HG02798 (cell line): Measurements from ENCODE around the gene SPRTN.
"Not testable (repeated sequence)": the region's sequence is repeated elsewhere in the genome, so short reads cannot be mapped to it uniquely, and the experiment has no call there.

Experiments used
- ATAC-seq: cut with Tn5 transposase; IDR thresholded peaks from one replicate; pipeline ENCODE4 v1.9.1; 2021; ENCODE audit warnings: mild to moderate bottlenecking; ENCODE audit not compliant: unreplicated experiment, poor library complexity

SPRTN gene

GRCh38 chr1:231335663-231336602 is 2.2 kb upstream of the SPRTN start:
- no peak for ATAC-seq

GRCh38 chr1:231337043-231337471 is 1.0 kb upstream of the SPRTN start:
- peak; percentile 0 for ATAC-seq

- peak; percentile 81 for ATAC-seq
These were observed 422 bp upstream of the SPRTN start, which contains the start of gene EXOC8 for GRCh38 chr1:231337472-231338269. EXOC8 (minus strand) TSS chr1:231337852; CDS start chr1:231337745, 107 bp downstream.

- ATAC-seq = no peak
These were observed 2.4 kb downstream of the SPRTN start for GRCh38 chr1:231340328-231341013.

- no peak for ATAC-seq
These were observed 9.9 kb downstream of the SPRTN start for GRCh38 chr1:231347961-231348360.

GRCh38 chr1:231348442-231348841 is 10.3 kb downstream of the SPRTN start:
- ATAC-seq = no peak

GRCh38 chr1:231348856-231349255 is 10.8 kb downstream of the SPRTN start:
- ATAC-seq = not testable (repeated sequence)

GRCh38 chr1:231351816-231352215 is 13.7 kb downstream of the SPRTN start:
- ATAC-seq = no peak

GRCh38 chr1:231353086-231353485 is 15.0 kb downstream of the SPRTN start:
- ATAC-seq = no peak

GRCh38 chr1:231354330-231355020 is 16.4 kb downstream of the SPRTN start:
- no peak for ATAC-seq

GRCh38 chr1:231355171-231355570 is 17.1 kb downstream of the SPRTN start:
- ATAC-seq = no peak

- no peak for ATAC-seq
These were observed 19.2 kb downstream of the SPRTN start for GRCh38 chr1:231357187-231357772.

GRCh38 chr1:231357831-231358354 is 19.8 kb downstream of the SPRTN start:
- ATAC-seq = peak; percentile 80

- ATAC-seq = no peak
These were observed 21.0 kb downstream of the SPRTN start for GRCh38 chr1:231359113-231359512.

GRCh38 chr1:231362325-231362724 is 24.2 kb downstream of the SPRTN start:
- ATAC-seq = no peak

- no peak for ATAC-seq
These were observed 25.5 kb downstream of the SPRTN start for GRCh38 chr1:231363624-231364023.

- no peak for ATAC-seq
These were observed 26.1 kb downstream of the SPRTN start for GRCh38 chr1:231364192-231364591.

GRCh38 chr1:231369282-231369681 is 31.2 kb downstream of the SPRTN start:
- no peak for ATAC-seq

- ATAC-seq = no peak
These were observed 34.4 kb downstream of the SPRTN start for GRCh38 chr1:231372501-231372900.
